HCT116 (cell line): ENCODE measurements around the gene ANKZF1. TPM values are rescaled to one million over a fixed set of nuclear protein-coding genes. Genes with fewer than 3 reads are reported as not detected.

Source experiments
- ATAC-seq: fragments of 200-7000 bp; cut with Tn5 transposase; 2 replicates; pipeline ENCODE4 v1.9.1; 2020; ENCODE audit warnings: mild to moderate bottlenecking, moderate library complexity
- BruUV-seq: library from RNA; stranded (reverse); fragments of 400-500 nt; replicated peaks from 2 replicates; lab custom pipeline; 2021; lab: Mats Ljungman, UMichigan
- CTCF ChIA-PET: fragments of 300-600 bp; sonication (Branson Sonifier 250); formaldehyde crosslinking; loops from one replicate; lab custom pipeline; 2021; ENCODE audit warnings: antibody characterized with exemption; lab: Charles Lee
- POLR2A ChIA-PET: fragments of 300-600, 350-600 bp; sonication (Branson Sonifier 250); formaldehyde crosslinking; loops from one replicate; lab custom pipeline; 2021; ENCODE audit warnings: antibody characterized with exemption; lab: Charles Lee
- RAD21 ChIA-PET, 2 experiments: fragments of 300-600 bp; sonication (Branson Sonifier 250); formaldehyde crosslinking; loops; one replicate each; lab custom pipeline; 2023; ENCODE audit warnings: low total read pairs in 2 of 2; ENCODE audit not compliant: uncharacterized antibody in 2 of 2, unreplicated experiment in 2 of 2, low non-redundant PET in 1 of 2; lab: Charles Lee
- DNase-seq: peaks from one replicate; pipeline ENCODE4 v3.0.0-alpha.2; 2010; ENCODE audit warnings: low read depth, low spot score
- H2AFZ ChIP-seq: fragments of 200-600 bp; shearing (Covaris generic), sonication (generic); 2 replicates; pipeline ENCODE4 v1.6.1; 2017; ENCODE audit warnings: low read depth, mixed run types, mixed read lengths, antibody characterized with exemption, low read length; ENCODE audit not compliant: poor library complexity, severe bottlenecking
- H3K27ac ChIP-seq: 2 replicates; pipeline ENCODE4 v1.5.1; 2012; ENCODE audit warnings: low read depth, low read length
- H3K27me3 ChIP-seq: fragments of 200-600 bp; sonication (generic); 2 replicates; pipeline ENCODE4 v1.6.1; 2016; ENCODE audit warnings: mixed run types, low read length, mixed read lengths; ENCODE audit not compliant: insufficient read depth
- H3K36me3 ChIP-seq, 2 experiments: fragments of 200-500 bp in 1 of 2; fragments of 200-600 bp in 1 of 2; sonication (Bioruptor generic) in 1 of 2; sonication (generic) in 1 of 2; 2 replicates each; pipeline versions ENCODE4 v1.5.1 to v1.6.1; 2014 to 2016; ENCODE audit warnings: low read length in 2 of 2, inconsistent platforms in 1 of 2, mixed read lengths in 1 of 2, mixed run types in 1 of 2; ENCODE audit not compliant: insufficient read depth in 2 of 2, control insufficient read depth in 1 of 2
- H3K4me1 ChIP-seq, 2 experiments: fragments of 200-600 bp in 1 of 2; sonication (generic) in 1 of 2; 2 replicates each; pipeline versions ENCODE4 v1.5.1 to v1.6.1; 2012 to 2017; ENCODE audit warnings: low read length in 2 of 2, inconsistent platforms in 1 of 2, mild to moderate bottlenecking in 1 of 2, mixed read lengths in 1 of 2, mixed run types in 1 of 2, moderate library complexity in 1 of 2; ENCODE audit not compliant: insufficient read depth in 2 of 2, control insufficient read depth in 1 of 2
- H3K4me2 ChIP-seq: fragments of 200-600 bp; sonication (generic); 2 replicates; pipeline ENCODE4 v1.6.1; 2017; ENCODE audit warnings: mixed run types, low read length, mixed read lengths
- H3K4me3 ChIP-seq, 2 experiments: fragments of 200-600 bp in 1 of 2; sonication (generic) in 1 of 2; replicated peaks in 1 of 2; 2 replicates each; pipeline ENCODE4 v1.5.1; 2011 to 2016; ENCODE audit warnings: low read length in 2 of 2, control low read depth in 1 of 2, low read depth in 1 of 2, mild to moderate bottlenecking in 1 of 2, mixed read lengths in 1 of 2, mixed run types in 1 of 2
- H3K79me2 ChIP-seq: fragments of 200-600 bp; sonication (generic); 2 replicates; pipeline ENCODE4 v1.6.1; 2017; ENCODE audit warnings: mild to moderate bottlenecking, mixed run types, low read length, moderate library complexity, mixed read lengths; ENCODE audit not compliant: insufficient read depth
- H3K9ac ChIP-seq: fragments of 200-600 bp; sonication (generic); 2 replicates; pipeline ENCODE4 v1.6.1; 2016; ENCODE audit warnings: low read length, mixed read lengths
- H3K9me2 ChIP-seq: fragments of 200-600 bp; sonication (generic), shearing (Covaris generic); 2 replicates; pipeline ENCODE4 v1.6.1; 2017; ENCODE audit warnings: mixed run types, mild to moderate bottlenecking, moderate library complexity; ENCODE audit not compliant: insufficient read depth
- H3K9me3 ChIP-seq, 2 experiments: fragments of 200-500 bp in 1 of 2; fragments of 200-600 bp in 1 of 2; sonication (Bioruptor generic) in 1 of 2; sonication (generic) in 1 of 2; 2 replicates each; pipeline ENCODE4 v1.6.1; 2014 to 2017; ENCODE audit warnings: low read length in 2 of 2, mixed read lengths in 2 of 2, inconsistent platforms in 1 of 2, low read depth in 1 of 2, mild to moderate bottlenecking in 1 of 2, mixed run types in 1 of 2, moderate library complexity in 1 of 2; ENCODE audit not compliant: control insufficient read depth in 1 of 2, insufficient read depth in 1 of 2
- H4K20me1 ChIP-seq: fragments of 200-600 bp; sonication (generic), shearing (Covaris generic); 2 replicates; pipeline ENCODE4 v1.6.1; 2017; ENCODE audit warnings: mixed run types, mild to moderate bottlenecking, moderate library complexity; ENCODE audit not compliant: insufficient read depth
- CEBPB ChIP-seq: IDR thresholded peaks from 2 replicates; pipeline ENCODE4 v1.6.1; 2012; ENCODE audit warnings: low read depth
- ELF1 ChIP-seq: IDR thresholded peaks from 2 replicates; pipeline ENCODE4 v1.6.1; 2012; ENCODE audit warnings: low read depth, borderline replicate concordance
- EZH2 ChIP-seq: fragments of 200-600 bp; sonication (generic); IDR thresholded peaks from 2 replicates; pipeline ENCODE4 v1.6.1; 2017; ENCODE audit warnings: antibody characterized with exemption, mixed run types
- FOSL1 ChIP-seq: IDR thresholded peaks from 2 replicates; pipeline ENCODE4 v1.6.1; 2012; ENCODE audit warnings: low read depth
- POLR2AphosphoS5 ChIP-seq: IDR thresholded peaks from 2 replicates; pipeline ENCODE4 v1.6.1; 2011; ENCODE audit warnings: mild to moderate bottlenecking, low read depth, low read length, moderate library complexity
- SRF ChIP-seq: IDR thresholded peaks from 2 replicates; pipeline ENCODE4 v1.6.1; 2012; ENCODE audit warnings: low read depth
- TCF7L2 ChIP-seq: IDR thresholded peaks from 2 replicates; pipeline ENCODE4 v1.7.0; 2011; ENCODE audit warnings: borderline replicate concordance, inconsistent platforms; ENCODE audit not compliant: insufficient read depth, insufficient read length; ENCODE audit errors: extremely low read depth
- intact Hi-C: fragments of 100-400 bp; cut with micrococcal nuclease; formaldehyde crosslinking; loops from 2 replicates; pipeline ENCODE4 v1.10.0; 2022
- total RNA-seq: library from RNA; stranded (reverse); gene quantifications from one replicate; pipeline ENCODE4 v1.2.1, GENCODE V29; 2021; ENCODE audit not compliant: unreplicated experiment

ANKZF1 gene
- total RNA-seq, 1 experiment from 2014 or later, result 64.7 TPM

DNA sequence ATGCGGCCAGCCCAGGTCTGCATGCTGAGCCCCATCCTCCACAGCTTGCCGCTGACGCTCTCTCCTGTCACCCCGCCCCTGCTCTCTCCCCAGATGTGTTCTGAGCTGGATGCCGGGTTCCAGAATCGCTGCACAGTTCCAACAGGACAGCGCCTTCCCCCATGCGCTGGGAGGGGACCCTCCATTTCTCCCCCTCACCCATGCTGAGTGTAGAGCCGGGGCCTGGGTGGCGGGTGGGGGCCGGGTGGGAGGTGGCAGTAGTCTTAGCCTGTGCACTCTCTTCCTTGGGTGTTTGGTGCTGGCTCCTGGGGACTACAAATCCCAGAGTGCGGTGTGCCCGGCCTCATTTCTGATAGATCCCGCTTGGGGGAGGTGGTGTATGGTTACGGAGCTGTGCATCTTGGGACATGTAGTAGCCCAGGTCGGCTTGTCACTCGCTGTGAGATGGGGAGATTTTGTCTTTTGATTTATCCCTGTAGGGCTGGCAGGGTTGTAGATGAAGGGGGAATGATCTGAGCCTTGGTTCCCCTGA lies 56.4 kb downstream of the ANKZF1 start:
- DNase-seq, result no peak
- peak; percentile 66 for ATAC-seq
- Histone ChIP-seq H3K27me3 (no peaks in the 10 kb centered on the region), H3K4me3 (no peak overlapping the region), H3K36me3 (no peaks in the 10 kb centered on the region), H3K4me1 (peaks cover 16 to 18% of the 10 kb centered on the region in 2 experiments), H3K79me2 (no peaks in the 10 kb centered on the region), H3K9me3 (no peaks in the 10 kb centered on the region), H2AFZ (no peak overlapping the region), H3K4me2 (peak overlapping the region; percentile 18; the same call in 1 of the 2 replicates), H3K9me2 (no peaks in the 10 kb centered on the region), H3K27ac (peak overlapping the region; percentile 22; the same call in 1 of the 2 replicates), H4K20me1 (no peaks in the 10 kb centered on the region), H3K9ac (no peak overlapping the region)
- CTCF ChIA-PET, result interaction anchor here (1.7 kb wide), 1 partner anchor 9 kb away, joined by 18 read pairs; no protein-coding TSS in a partner anchor
- TF ChIP-seq EZH2, result no peak
- TF ChIP-seq SRF, result no peak
- no peak for TF ChIP-seq TCF7L2
- no peak for TF ChIP-seq POLR2AphosphoS5
- TF ChIP-seq FOSL1, result no peak
- TF ChIP-seq CEBPB, result no peak
- TF ChIP-seq ELF1, result no peak
- BruUV-seq, result no TSS peak
- intact Hi-C loops, result no loop called here
- RAD21 ChIA-PET, result no interaction called here
- POLR2A ChIA-PET, result no interaction called here

Other genes starting within 250 kb of the ANKZF1 start
- not detected for gene FEV, start 244.6 kb upstream of the ANKZF1 start, total RNA-seq
- not detected for gene CRYBA2, start 236.4 kb upstream of the ANKZF1 start, total RNA-seq
- 0.52 TPM for gene CFAP65, start 188.3 kb upstream of the ANKZF1 start, total RNA-seq
- 0.17 TPM for gene IHH, start 168.9 kb upstream of the ANKZF1 start, total RNA-seq
- gene NHEJ1, start 69.0 kb upstream of the ANKZF1 start, total RNA-seq, result 16.4 TPM
- gene SLC23A3, start 59.8 kb upstream of the ANKZF1 start, total RNA-seq, result 4.8 TPM
- 41.9 TPM for gene CNPPD1, start 52.9 kb upstream of the ANKZF1 start, total RNA-seq
- 63.7 TPM for gene RETREG2, start 51.5 kb upstream of the ANKZF1 start, total RNA-seq
- gene ZFAND2B, start 23.0 kb upstream of the ANKZF1 start, total RNA-seq, result 31.4 TPM
- 24.5 TPM for gene ABCB6, start 10.8 kb upstream of the ANKZF1 start, total RNA-seq
- gene ATG9A, start 170 bp upstream of the ANKZF1 start, total RNA-seq, result 51.8 TPM
- gene GLB1L, start 15.6 kb downstream of the ANKZF1 start, total RNA-seq, result 6.6 TPM
- gene STK16, start 15.7 kb downstream of the ANKZF1 start, total RNA-seq, result 31.4 TPM
- gene TUBA4B, start 23.4 kb downstream of the ANKZF1 start, total RNA-seq, result not detected
- gene TUBA4A, start 24.1 kb downstream of the ANKZF1 start, total RNA-seq, result 32.7 TPM
- 36.2 TPM for gene DNAJB2, start 49.6 kb downstream of the ANKZF1 start, total RNA-seq
- not detected for gene PTPRN, start 79.6 kb downstream of the ANKZF1 start, total RNA-seq
- gene RESP18, start 102.9 kb downstream of the ANKZF1 start, total RNA-seq, result not detected
- gene DNPEP, start 158.1 kb downstream of the ANKZF1 start, total RNA-seq, result 80.1 TPM
- gene DES, start 188.6 kb downstream of the ANKZF1 start, total RNA-seq, result 4.2 TPM
- 56.6 TPM for gene SPEG, start 205.0 kb downstream of the ANKZF1 start, total RNA-seq